Heart left ventricle (tissue), 16 donors: ENCODE data around the gene CDON. TPM values are rescaled to one million over a fixed set of nuclear protein-coding genes. Genes with fewer than 3 reads are reported as not detected.
"Not testable (repeated sequence)": the region's sequence is repeated elsewhere in the genome, so short reads cannot be mapped to it uniquely, and the experiment has no call there.

Source experiments
- ATAC-seq, 4 donors: fragments of 200-7000 bp; cut with Tn5 transposase; one replicate each; pipeline ENCODE4 v1.9.1; 2020 to 2022; ENCODE audit warnings: moderate library complexity in 4 of 4, mild to moderate bottlenecking in 3 of 4, moderate number of reproducible peaks in 1 of 4
- DNase-seq, 5 donors: peaks; one replicate each; pipeline ENCODE4 v3.0.0-alpha.2; 2020
- H3K27ac ChIP-seq, 12 donors: fragments of 200-600 bp; sonication (generic) in 4 of 12; one replicate each; pipeline versions ENCODE4 v1.5.0 to v1.8.0; 2016 to 2022; ENCODE audit warnings: mild to moderate bottlenecking in 2 of 12
- H3K27me3 ChIP-seq, 9 donors: fragments of 200-600 bp; sonication (generic) in 2 of 9; one replicate each; pipeline versions ENCODE4 v1.5.1 to v1.8.0; 2016 to 2022; ENCODE audit warnings: mild to moderate bottlenecking in 3 of 9
- H3K36me3 ChIP-seq, 9 donors: fragments of 200-600 bp; sonication (generic) in 2 of 9; one replicate each; pipeline versions ENCODE4 v1.5.0 to v1.8.0; 2018 to 2022; ENCODE audit warnings: mild to moderate bottlenecking in 2 of 9
- H3K4me1 ChIP-seq, 12 donors: fragments of 200-600 bp; sonication (generic) in 4 of 12; one replicate each; pipeline versions ENCODE4 v1.5.0 to v1.8.0; 2016 to 2022; ENCODE audit warnings: mild to moderate bottlenecking in 3 of 12
- H3K4me3 ChIP-seq, 12 donors: fragments of 200-600 bp; sonication (generic) in 4 of 12; one replicate each; pipeline versions ENCODE4 v1.5.0 to v1.8.0; 2017 to 2022; ENCODE audit warnings: mild to moderate bottlenecking in 9 of 12, moderate library complexity in 4 of 12
- H3K9me3 ChIP-seq, 12 donors: fragments of 200-600 bp; sonication (generic) in 4 of 12; one replicate each; pipeline versions ENCODE4 v1.5.0 to v1.8.0; 2016 to 2022; ENCODE audit warnings: mild to moderate bottlenecking in 1 of 12
- POLR2A ChIP-seq, 2 donors: fragments of 450-650 bp; IDR thresholded peaks; one replicate each; pipeline ENCODE4 v1.6.1; 2017; ENCODE audit warnings: antibody characterized with exemption in 2 of 2, mild to moderate bottlenecking in 2 of 2, moderate library complexity in 2 of 2
- WGBS, 4 donors: extraction: QIAGEN DNeasy Blood & Tissue Kit in 2 of 4; methylation state at CpG; one replicate each; pipeline versions ENCODE4 v1.1.5 to v1.1.7; 2013 to 2018; 5-methylcytosine and 5-hydroxymethylcytosine counted together
- intact Hi-C, 10 donors: fragments of 100-400 bp; cut with DNase I; formaldehyde crosslinking; loops; one replicate each; pipeline versions ENCODE4 v1.11.1 to v1.14.2; 2022
- polyA plus RNA-seq, 2 donors: library from polyadenylated mRNA; stranded (reverse); fragments of 200-250 nt; gene quantifications; one replicate each; pipeline ENCODE4 v1.2.3, GENCODE V29; 2013
- total RNA-seq, 9 donors: library from RNA; depleted of rRNA in 2 of 9; stranded (reverse); fragments of >200 nt in 2 of 9; fragmentation: NEBNext Ultra II Directional in 3 of 9; extraction: Animal tissue kit (Norgen Biotek cat#: 25700) in 3 of 9; gene quantifications; one replicate each; pipeline versions ENCODE4 v1.1.0 to v1.2.4, GENCODE V29; 2016 to 2023
- TF ChIP-seq, protein P1 (sequence below), 12 donors: fragments of 200-600 bp; sonication (generic) in 4 of 12; IDR thresholded peaks; one replicate each; pipeline versions ENCODE4 v1.5.0 to v1.8.0; 2018 to 2022; ENCODE audit warnings: antibody characterized with exemption in 12 of 12, mild to moderate bottlenecking in 5 of 12
- donor health status: ischemic (EF 13 %, LVEDD 7.1; RV severe dilation, severe dysfunction).
- donor health status: healthy with polysubstance abuse.
- donor health status: DM: no; HTN: yes; CAD: no.
- donor health status: DM: no; HTN: no; CAD: no.
- donor health status: ischemic (EF 25% LVEDD 6.9; RV normal size, moderate dysfunction).
- donor health status: ischemic (EF 25% LVEDD 5.7; RV mildly dilated, moderate dysfunction).
- donor health status: healthy.
- donor health status: DM: yes; HTN: yes; CAD: no.
- donor health status: ischemic (EF 35%, LVEDD 5.7; RV mildly dilated, moderate dysfunction).
- donor health status: nonischemic (EF 11% LVEDD 7.7; RV severe dilation, severe dysfunction).
- donor health status: DM: yes; HTN: yes; CAD: no.
- donor health status: PGD.
- donor health status: ischemic (EF 29% LVEDD 5.4; RV normal size, mild dysfunction).
- donor health status: nonischemic (EF 23%, LVEDD 6.1; RV moderate dilation, normal function).

CDON gene
- total and polyA plus RNA-seq, 11 donors: 1.2 to 51.5 (median 7.3) TPM

DNA sequence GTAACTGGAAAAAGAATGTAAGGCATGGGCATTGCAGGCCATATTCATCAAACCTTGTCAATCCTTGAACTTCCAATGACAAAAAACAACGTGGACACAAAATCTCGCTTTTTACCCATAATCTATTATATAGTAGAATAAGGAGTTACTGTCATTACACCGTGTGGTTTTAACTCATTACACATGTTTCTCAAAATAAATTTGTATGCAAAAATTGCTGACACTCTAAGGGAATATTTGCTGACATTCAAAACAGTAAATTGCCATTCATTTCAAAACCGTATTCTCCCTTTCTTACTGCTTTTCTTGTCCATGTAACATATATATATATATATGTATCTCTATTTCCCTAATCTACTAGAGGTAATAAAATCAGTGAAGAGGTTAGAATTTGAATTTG is 33.4 kb downstream of the CDON start:
- no peaks in the 10 kb centered on the region for H3K9me3 ChIP-seq
- intact Hi-C loops: no loop called here
- TF ChIP-seq, protein P1, sequence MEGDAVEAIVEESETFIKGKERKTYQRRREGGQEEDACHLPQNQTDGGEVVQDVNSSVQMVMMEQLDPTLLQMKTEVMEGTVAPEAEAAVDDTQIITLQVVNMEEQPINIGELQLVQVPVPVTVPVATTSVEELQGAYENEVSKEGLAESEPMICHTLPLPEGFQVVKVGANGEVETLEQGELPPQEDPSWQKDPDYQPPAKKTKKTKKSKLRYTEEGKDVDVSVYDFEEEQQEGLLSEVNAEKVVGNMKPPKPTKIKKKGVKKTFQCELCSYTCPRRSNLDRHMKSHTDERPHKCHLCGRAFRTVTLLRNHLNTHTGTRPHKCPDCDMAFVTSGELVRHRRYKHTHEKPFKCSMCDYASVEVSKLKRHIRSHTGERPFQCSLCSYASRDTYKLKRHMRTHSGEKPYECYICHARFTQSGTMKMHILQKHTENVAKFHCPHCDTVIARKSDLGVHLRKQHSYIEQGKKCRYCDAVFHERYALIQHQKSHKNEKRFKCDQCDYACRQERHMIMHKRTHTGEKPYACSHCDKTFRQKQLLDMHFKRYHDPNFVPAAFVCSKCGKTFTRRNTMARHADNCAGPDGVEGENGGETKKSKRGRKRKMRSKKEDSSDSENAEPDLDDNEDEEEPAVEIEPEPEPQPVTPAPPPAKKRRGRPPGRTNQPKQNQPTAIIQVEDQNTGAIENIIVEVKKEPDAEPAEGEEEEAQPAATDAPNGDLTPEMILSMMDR (IDR thresholded peaks at IDR 0.05): no peak
- no peak for TF ChIP-seq POLR2A (IDR thresholded peaks at IDR 0.05)
- DNase-seq: no peak
- H3K27me3 ChIP-seq: no peaks in the 10 kb centered on the region
- peaks cover 0 to 26% (median 3%) of the 10 kb centered on the region in 12 donors for H3K4me1 ChIP-seq
- no peaks in the 10 kb centered on the region for H3K36me3 ChIP-seq
- ATAC-seq: no peak
- 92 to 95% (median 93%) methylated on average over 4 of the region's 4 CpGs for WGBS, 4 donors
- no peak overlapping the region for H3K4me3 ChIP-seq
- H3K27ac ChIP-seq: no peak overlapping the region

DNA sequence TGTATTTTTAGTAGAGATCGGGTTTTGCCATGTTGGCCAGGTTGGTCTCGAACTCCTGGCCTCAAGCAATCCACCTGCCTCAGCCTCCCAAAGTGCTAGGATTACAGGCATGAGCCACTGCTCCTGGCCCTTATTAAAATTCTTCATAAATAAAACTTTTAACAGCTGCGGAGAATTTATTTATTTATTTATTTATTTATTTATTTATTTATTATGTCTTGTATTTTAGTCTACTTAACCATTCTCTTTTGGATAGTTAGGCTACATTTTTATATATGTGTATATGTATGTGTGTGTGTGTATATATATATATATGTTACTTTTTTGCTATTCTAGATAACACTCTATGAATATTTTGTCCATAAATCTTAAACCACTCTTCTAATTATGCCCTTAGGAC is 34.1 kb downstream of the CDON start:
- intact Hi-C loops: not testable (repeated sequence)
- peaks cover 0 to 26% (median 0%) of the 10 kb centered on the region in 12 donors for H3K4me1 ChIP-seq

DNA sequence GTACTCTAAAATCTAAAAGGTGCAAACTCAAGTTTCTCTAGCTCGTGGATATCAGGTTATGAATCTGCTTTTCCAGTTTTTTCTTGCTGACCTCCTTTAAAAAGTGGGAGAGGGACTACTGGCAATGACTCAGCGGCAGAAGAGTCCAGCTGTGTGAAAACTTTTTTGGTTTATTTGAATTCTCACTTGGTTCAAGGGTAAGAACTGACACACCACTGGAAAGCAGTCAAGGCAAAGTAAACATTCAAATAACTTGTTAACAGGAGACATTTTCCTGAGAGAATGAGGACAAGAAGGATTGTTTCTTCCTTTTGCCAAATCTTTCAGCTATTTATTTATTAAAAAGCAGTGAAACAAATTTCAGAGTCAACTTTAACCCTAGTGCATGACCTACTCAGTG is 36.1 kb downstream of the CDON start:
- peaks cover 0 to 27% (median 0%) of the 10 kb centered on the region in 12 donors for H3K4me1 ChIP-seq
- H3K27me3 ChIP-seq: no peaks in the 10 kb centered on the region
- no peak for TF ChIP-seq POLR2A (IDR thresholded peaks at IDR 0.05)
- TF ChIP-seq, protein P1 (IDR thresholded peaks at IDR 0.05): no peak
- ATAC-seq: no peak
- intact Hi-C loops: no loop called here
- no peak overlapping the region for H3K4me3 ChIP-seq
- DNase-seq: no peak
- 42 to 80% (median 65%) methylated on average over 2 of the region's 2 CpGs for WGBS, 4 donors
- H3K9me3 ChIP-seq: no peaks in the 10 kb centered on the region
- H3K36me3 ChIP-seq: no peaks in the 10 kb centered on the region
- peak overlapping the region in 1 of 12 donors; percentile 49 for H3K27ac ChIP-seq

More for the DNA sequence above, 34.1 kb downstream of the CDON start:
- not testable (repeated sequence) for H3K27me3 ChIP-seq, ATAC-seq, DNase-seq, H3K4me3 ChIP-seq, H3K36me3 ChIP-seq, H3K9me3 ChIP-seq, H3K27ac ChIP-seq
- WGBS, 4 donors: 96 to 98% (median 97%) methylated on average over 3 of the region's 3 CpGs

DNA sequence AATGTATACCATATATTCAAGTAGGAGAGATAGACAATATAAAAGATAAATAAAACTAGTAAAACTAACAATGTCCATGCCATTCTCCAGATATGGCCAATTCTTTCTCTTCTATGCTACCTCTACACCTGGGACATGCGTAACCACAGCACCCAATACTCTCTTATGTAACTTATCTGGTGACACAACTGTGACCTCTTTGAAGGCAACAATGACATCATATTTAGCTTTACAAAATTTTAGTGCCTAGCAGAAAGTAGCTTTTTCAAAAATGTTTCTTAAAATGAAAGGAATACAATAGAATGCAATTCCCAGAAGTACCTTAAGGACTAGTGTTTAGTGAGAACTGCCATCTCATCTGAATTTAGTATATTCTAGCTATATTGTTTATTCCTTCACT is 36.8 kb downstream of the CDON start:
- H3K9me3 ChIP-seq: no peaks in the 10 kb centered on the region
- peaks cover 0 to 26% (median 0%) of the 10 kb centered on the region in 12 donors for H3K4me1 ChIP-seq
- DNase-seq: no peak
- peaks cover 0 to 5% (median 0%) of the 10 kb centered on the region in 9 donors for H3K36me3 ChIP-seq
- no peak for TF ChIP-seq POLR2A (IDR thresholded peaks at IDR 0.05)
- TF ChIP-seq, protein P1 (IDR thresholded peaks at IDR 0.05): no peak
- H3K27ac ChIP-seq: no peak overlapping the region
- intact Hi-C loops: no loop called here
- no peak overlapping the region for H3K4me3 ChIP-seq
- ATAC-seq: no peak
- H3K27me3 ChIP-seq: no peaks in the 10 kb centered on the region
- WGBS, 4 donors: 56 to 97% (median 80%) methylated on average over 1 of the region's 1 CpG

DNA sequence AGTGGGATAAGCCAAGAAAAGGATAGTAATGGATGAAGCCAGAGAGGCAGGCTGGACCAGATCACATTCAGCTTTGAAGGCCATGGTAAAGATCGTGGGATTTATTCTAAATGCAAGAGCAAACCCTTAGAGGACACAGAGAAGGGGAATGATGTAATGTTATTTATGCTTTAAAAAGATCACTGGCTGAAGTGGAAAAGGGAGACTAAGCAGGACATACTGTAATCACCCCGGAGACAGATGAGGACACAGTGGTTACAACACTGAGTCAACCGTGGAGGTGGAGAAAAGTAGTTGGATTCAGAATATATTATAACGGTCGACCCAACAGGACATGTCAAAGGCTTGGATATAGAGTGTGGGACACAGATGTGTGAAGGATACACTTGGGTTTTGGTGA is 38.5 kb downstream of the CDON start:
- H3K27ac ChIP-seq: peak overlapping the region in 3 of 12 donors; percentile 28 to 76 (median 46)

More for the DNA sequence above, 38.5 kb downstream of the CDON start:
- ATAC-seq (peak; percentile 80 to 93 (median 82)), DNase-seq (no peak)
- no peak overlapping the region for H3K4me3 ChIP-seq
- peaks cover 0 to 20% (median under 1%) of the 10 kb centered on the region in 9 donors for H3K36me3 ChIP-seq
- no peak for TF ChIP-seq POLR2A (IDR thresholded peaks at IDR 0.05)
- TF ChIP-seq, protein P1 (IDR thresholded peaks at IDR 0.05): no peak
- intact Hi-C loops: no loop called here
- no peaks in the 10 kb centered on the region for H3K9me3 ChIP-seq
- H3K27me3 ChIP-seq: no peaks in the 10 kb centered on the region
- 45 to 53% (median 49%) methylated on average over 5 of the region's 5 CpGs for WGBS, 4 donors
- peaks cover 0 to 11% (median 0%) of the 10 kb centered on the region in 12 donors for H3K4me1 ChIP-seq
